ENCODE results near the gene SERPINF2. TPM values are rescaled to one million over a fixed set of nuclear protein-coding genes. Genes with fewer than 3 reads are reported as not detected.
"Not testable (repeated sequence)": the region's sequence is repeated elsewhere in the genome, so short reads cannot be mapped to it uniquely, and the experiment has no call there.

SERPINF2 gene
- total and polyA plus RNA-seq, 2 donors (not counting 1 experiment from before 2014, with no cell fraction given), result 0.06 to 0.17 TPM

DNA sequence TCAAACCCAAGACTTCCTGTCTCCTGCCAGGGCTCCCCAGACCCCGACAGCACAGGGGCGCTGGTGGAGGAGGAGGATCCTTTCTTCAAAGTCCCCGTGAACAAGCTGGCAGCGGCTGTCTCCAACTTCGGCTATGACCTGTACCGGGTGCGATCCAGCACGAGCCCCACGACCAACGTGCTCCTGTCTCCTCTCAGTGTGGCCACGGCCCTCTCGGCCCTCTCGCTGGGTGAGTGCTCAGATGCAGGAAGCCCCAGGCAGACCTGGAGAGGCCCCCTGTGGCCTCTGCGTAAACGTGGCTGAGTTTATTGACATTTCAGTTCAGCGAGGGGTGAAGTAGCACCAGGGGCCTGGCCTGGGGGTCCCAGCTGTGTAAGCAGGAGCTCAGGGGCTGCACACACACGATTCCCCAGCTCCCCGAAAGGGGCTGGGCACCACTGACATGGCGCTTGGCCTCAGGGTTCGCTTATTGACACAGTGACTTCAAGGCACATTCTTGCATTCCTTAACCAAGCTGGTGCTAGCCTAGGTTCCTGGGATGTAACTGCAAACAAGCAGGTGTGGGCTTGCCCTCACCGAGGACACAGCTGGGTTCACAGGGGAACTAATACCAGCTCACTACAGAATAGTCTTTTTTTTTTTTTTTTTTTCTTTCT, 27.3 kb downstream of the SERPINF2 start:
- Histone ChIP-seq H3K27me3 (ENCODE audit: control insufficient read depth, insufficient read depth, low read length) (no peaks in the 10 kb centered on the region), H3K36me3 (ENCODE audit: control insufficient read depth, insufficient read depth, low read length) (peaks cover 1% of the 10 kb centered on the region), H4K20me1 (ENCODE audit: control insufficient read depth, extremely low read depth, insufficient read depth, low read length) (no peaks in the 10 kb centered on the region), H2AFZ (ENCODE audit: low read length) (no peak overlapping the region), H3K4me3 (replicated peaks in 1 of 4; ENCODE audit: control extremely low read depth in 1 of 4, insufficient read depth in 1 of 4, low read depth in 3 of 4, low read length in 4 of 4) (no peak overlapping the region), H3K79me2 (ENCODE audit: control insufficient read depth, insufficient read depth, low read length) (no peaks in the 10 kb centered on the region), H3K4me2 (ENCODE audit: extremely low read depth, insufficient read depth, low read length) (no peak overlapping the region), H3K9ac (ENCODE audit: insufficient read depth, low read length) (no peak overlapping the region), H3K9me3 (ENCODE audit: control insufficient read depth, insufficient read depth, low read depth, low read length) (no peaks in the 10 kb centered on the region), H3K27ac (ENCODE audit: insufficient read depth, low read length) (no peak overlapping the region), H3K4me1 (ENCODE audit: control insufficient read depth, extremely low read depth, insufficient read depth, low read length) (no peaks in the 10 kb centered on the region)
- DNase-seq (ENCODE audit: low read depth in 2 of 2), result no peak
- TF ChIP-seq EZH2 (IDR thresholded peaks at IDR 0.05; ENCODE audit: low read length, missing control alignments), result no peak
- TF ChIP-seq, protein P1, sequence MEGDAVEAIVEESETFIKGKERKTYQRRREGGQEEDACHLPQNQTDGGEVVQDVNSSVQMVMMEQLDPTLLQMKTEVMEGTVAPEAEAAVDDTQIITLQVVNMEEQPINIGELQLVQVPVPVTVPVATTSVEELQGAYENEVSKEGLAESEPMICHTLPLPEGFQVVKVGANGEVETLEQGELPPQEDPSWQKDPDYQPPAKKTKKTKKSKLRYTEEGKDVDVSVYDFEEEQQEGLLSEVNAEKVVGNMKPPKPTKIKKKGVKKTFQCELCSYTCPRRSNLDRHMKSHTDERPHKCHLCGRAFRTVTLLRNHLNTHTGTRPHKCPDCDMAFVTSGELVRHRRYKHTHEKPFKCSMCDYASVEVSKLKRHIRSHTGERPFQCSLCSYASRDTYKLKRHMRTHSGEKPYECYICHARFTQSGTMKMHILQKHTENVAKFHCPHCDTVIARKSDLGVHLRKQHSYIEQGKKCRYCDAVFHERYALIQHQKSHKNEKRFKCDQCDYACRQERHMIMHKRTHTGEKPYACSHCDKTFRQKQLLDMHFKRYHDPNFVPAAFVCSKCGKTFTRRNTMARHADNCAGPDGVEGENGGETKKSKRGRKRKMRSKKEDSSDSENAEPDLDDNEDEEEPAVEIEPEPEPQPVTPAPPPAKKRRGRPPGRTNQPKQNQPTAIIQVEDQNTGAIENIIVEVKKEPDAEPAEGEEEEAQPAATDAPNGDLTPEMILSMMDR (conservative IDR thresholded peaks at IDR 0.05 in 1 of 2, IDR thresholded peaks at IDR 0.05 in 1 of 2; ENCODE audit: low read depth in 1 of 2, low read length in 2 of 2), result no peak

DNA sequence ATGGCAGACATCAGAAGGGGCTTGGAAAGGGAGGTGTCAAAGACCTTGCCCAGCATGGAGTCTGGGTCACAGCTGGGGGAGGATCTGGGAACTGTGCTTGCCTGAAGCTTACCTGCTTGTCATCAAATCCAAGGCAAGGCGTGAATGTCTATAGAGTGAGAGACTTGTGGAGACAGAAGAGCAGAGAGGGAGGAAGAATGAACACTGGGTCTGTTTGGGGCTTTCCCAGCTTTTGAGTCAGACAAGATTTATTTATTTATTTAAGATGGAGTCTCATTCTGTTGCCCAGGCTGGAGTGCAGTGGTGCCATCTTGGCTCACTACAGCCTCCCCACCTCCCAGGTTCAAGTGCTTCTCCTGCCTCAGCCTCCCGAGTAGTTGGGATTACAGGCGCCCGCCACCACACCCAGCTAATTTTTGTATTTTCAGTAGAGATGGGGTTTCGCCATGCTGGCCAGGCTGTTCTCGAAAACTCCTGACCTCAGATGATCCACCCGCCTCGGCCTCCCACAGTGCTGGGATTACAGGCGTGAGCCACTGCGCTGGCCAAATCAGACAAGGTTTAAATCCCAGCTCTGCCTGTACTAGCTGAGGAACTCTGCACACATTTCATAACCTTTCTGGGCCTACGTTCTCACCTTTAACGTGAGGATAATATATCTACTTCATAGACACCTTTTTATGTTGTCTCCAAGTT, 30.5 kb downstream of the SERPINF2 start:
- H3K27ac ChIP-seq (ENCODE audit: insufficient read depth, low read length); H3K79me2 ChIP-seq (ENCODE audit: control insufficient read depth, insufficient read depth, low read length); H3K4me1 ChIP-seq (ENCODE audit: control insufficient read depth, extremely low read depth, insufficient read depth, low read length); H3K4me2 ChIP-seq (ENCODE audit: extremely low read depth, insufficient read depth, low read length); H3K4me3 ChIP-seq (replicated peaks in 1 of 4; ENCODE audit: control extremely low read depth in 1 of 4, insufficient read depth in 1 of 4, low read depth in 3 of 4, low read length in 4 of 4); H3K36me3 ChIP-seq (ENCODE audit: control insufficient read depth, insufficient read depth, low read length); H2AFZ ChIP-seq (ENCODE audit: low read length); H3K27me3 ChIP-seq (ENCODE audit: control insufficient read depth, insufficient read depth, low read length); H3K9ac ChIP-seq (ENCODE audit: insufficient read depth, low read length); H3K9me3 ChIP-seq (ENCODE audit: control insufficient read depth, insufficient read depth, low read depth, low read length); H4K20me1 ChIP-seq (ENCODE audit: control insufficient read depth, extremely low read depth, insufficient read depth, low read length): not testable (repeated sequence)
- DNase-seq (ENCODE audit: low read depth in 2 of 2), result peak; percentile 29 to 53

DNA sequence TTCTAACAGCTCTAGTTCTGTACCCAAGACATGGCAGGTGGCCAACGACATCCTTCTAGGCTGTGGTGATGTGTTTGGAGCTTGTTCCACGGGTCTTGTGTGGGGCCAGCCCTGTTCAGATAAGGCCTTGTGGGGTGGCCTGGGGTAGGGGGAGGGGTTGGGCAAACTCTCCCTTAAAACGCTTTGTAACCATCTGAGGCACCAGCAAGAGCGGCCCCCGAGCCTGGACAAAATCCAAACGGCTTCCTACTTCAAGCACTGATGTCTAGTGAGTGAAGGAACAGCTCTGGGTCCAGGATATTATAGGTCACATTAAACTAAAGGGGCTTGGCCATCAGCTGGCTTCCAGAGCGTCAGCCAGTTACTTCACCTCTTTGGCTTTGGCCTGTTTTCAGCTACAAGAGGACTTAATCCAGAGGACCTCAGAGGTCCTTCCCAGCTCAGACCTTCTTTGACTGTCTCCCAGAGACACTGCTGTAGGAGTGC, 31.1 kb downstream of the SERPINF2 start:
- Histone ChIP-seq H3K4me1 (ENCODE audit: control insufficient read depth, extremely low read depth, insufficient read depth, low read length) (no peaks in the 10 kb centered on the region), H3K4me2 (ENCODE audit: extremely low read depth, insufficient read depth, low read length) (no peak overlapping the region), H3K36me3 (ENCODE audit: control insufficient read depth, insufficient read depth, low read length) (peaks cover 12% of the 10 kb centered on the region), H3K79me2 (ENCODE audit: control insufficient read depth, insufficient read depth, low read length) (no peaks in the 10 kb centered on the region), H3K4me3 (replicated peaks in 1 of 4; ENCODE audit: control extremely low read depth in 1 of 4, insufficient read depth in 1 of 4, low read depth in 3 of 4, low read length in 4 of 4) (no peak overlapping the region), H3K27me3 (ENCODE audit: control insufficient read depth, insufficient read depth, low read length) (no peaks in the 10 kb centered on the region), H3K9me3 (ENCODE audit: control insufficient read depth, insufficient read depth, low read depth, low read length) (no peaks in the 10 kb centered on the region), H3K27ac (ENCODE audit: insufficient read depth, low read length) (no peak overlapping the region), H3K9ac (ENCODE audit: insufficient read depth, low read length) (no peak overlapping the region), H4K20me1 (ENCODE audit: control insufficient read depth, extremely low read depth, insufficient read depth, low read length) (no peaks in the 10 kb centered on the region), H2AFZ (ENCODE audit: low read length) (no peak overlapping the region)
- TF ChIP-seq EZH2 (IDR thresholded peaks at IDR 0.05; ENCODE audit: low read length, missing control alignments), result no peak
- TF ChIP-seq, protein P1 (conservative IDR thresholded peaks at IDR 0.05 in 1 of 2, IDR thresholded peaks at IDR 0.05 in 1 of 2; ENCODE audit: low read depth in 1 of 2, low read length in 2 of 2), result no peak
- DNase-seq (ENCODE audit: low read depth in 2 of 2), result peak in 1 of 2 donors; percentile 62

Data from fibroblast of lung (primary cell).